BJ (cell line): ENCODE data around the gene RBM15. TPM values are rescaled to one million over a fixed set of nuclear protein-coding genes. Genes with fewer than 3 reads are reported as not detected.
A peak's percentile ranks its signal among the peaks of the same experiment; 100 is the strongest.

Experiments used
- CTCF ChIA-PET: fragments of 350-600 bp; formaldehyde crosslinking; extraction: SDS; loops from one replicate; lab custom pipeline; 2021; ENCODE audit warnings: antibody characterized with exemption, inconsistent platforms; lab: Yijun Ruan, JAX
- POLR2A ChIA-PET: fragments of 300-600 bp; sonication (Branson Sonifier 250); formaldehyde crosslinking; extraction: SDS; loops from one replicate; lab custom pipeline; 2021; ENCODE audit warnings: antibody characterized with exemption; lab: Charles Lee
- DNase-seq: peaks from one replicate; pipeline ENCODE4 v3.0.0-alpha.2; 2011; ENCODE audit warnings: low read depth
- H3K27me3 ChIP-seq: 2 replicates; pipeline ENCODE4 v1.6.0; 2011; ENCODE audit warnings: low read length; ENCODE audit not compliant: control insufficient read depth, insufficient read depth
- H3K36me3 ChIP-seq: 2 replicates; pipeline ENCODE4 v1.5.1; 2011; ENCODE audit warnings: low read length; ENCODE audit not compliant: control insufficient read depth, insufficient read depth
- H3K4me3 ChIP-seq: 2 replicates; pipeline ENCODE4 v1.5.1; 2011; ENCODE audit warnings: low read depth, mild to moderate bottlenecking, control low read depth, low read length
- CTCF ChIP-seq: IDR thresholded peaks from 2 replicates; pipeline ENCODE4 v1.5.1; 2011; ENCODE audit warnings: low read depth, mild to moderate bottlenecking, control low read depth, inconsistent platforms, low read length, moderate library complexity; ENCODE audit not compliant: insufficient read depth
- polyA plus RNA-seq: library from polyadenylated mRNA; depleted of rRNA; stranded (reverse); fragments of >200 nt; gene quantifications from 2 replicates; pipeline ENCODE4 v1.2.3, GENCODE V29; 2011

The RBM15 gene
- polyA plus RNA-seq, 1 experiment = 10.2 TPM

GRCh38 chr1:110294308-110294707 lies 44.9 kb upstream of the RBM15 start:
- CTCF ChIA-PET = interaction anchor here (26.3 kb wide), 1 partner anchor 86 kb away, joined by 1014 read pairs; the partner anchor contains the start of gene KCNC4

GRCh38 chr1:110298991-110299390 lies 40.2 kb upstream of the RBM15 start:
- no peaks in the 10 kb centered on the region; the same call in none of the 2 replicates for H3K27me3 ChIP-seq
- H3K4me3 ChIP-seq = no peak overlapping the region
- ChIA-PET CTCF (interaction anchor here (0.7 to 26.3 kb wide), 5 partner anchors 9 to 90 kb away, joined by 3 to 1014 read pairs (median 3); partner anchors contain the start of gene KCNC4), POLR2A (no interaction called here)
- peak; percentile 15 for DNase-seq
- no peak for TF ChIP-seq CTCF
- H3K36me3 ChIP-seq = no peaks in the 10 kb centered on the region

More at GRCh38 chr1:110294308-110294707, 44.9 kb upstream of the RBM15 start:
- no peak for DNase-seq
- no peak overlapping the region for H3K4me3 ChIP-seq
- H3K36me3 ChIP-seq = no peaks in the 10 kb centered on the region
- POLR2A ChIA-PET = no interaction called here
- H3K27me3 ChIP-seq = no peaks in the 10 kb centered on the region
- TF ChIP-seq CTCF = no peak

GRCh38 chr1:110300412-110301085 lies 38.6 kb upstream of the RBM15 start:
- Histone ChIP-seq H3K4me3 (no peak overlapping the region), H3K27me3 (no peaks in the 10 kb centered on the region; the same call in none of the 2 replicates), H3K36me3 (no peaks in the 10 kb centered on the region)
- CTCF ChIA-PET = interaction anchor here (1.4 to 26.3 kb wide), 4 partner anchors 9 to 103 kb away, joined by 3 to 1014 read pairs (median 12); partner anchors contain the start of gene KCNC4
- POLR2A ChIA-PET = no interaction called here
- no peak for DNase-seq
- TF ChIP-seq CTCF = no peak

- CTCF ChIA-PET = interaction anchor here (1.0 to 26.3 kb wide), 3 partner anchors 10 to 157 kb away, joined by 3 to 1014 read pairs (median 7); partner anchors contain the start of gene KCNC4
Observed at GRCh38 chr1:110302836-110303235, 36.3 kb upstream of the RBM15 start.

More at GRCh38 chr1:110302836-110303235, 36.3 kb upstream of the RBM15 start:
- no peaks in the 10 kb centered on the region for H3K36me3 ChIP-seq
- H3K27me3 ChIP-seq = no peaks in the 10 kb centered on the region; the same call in none of the 2 replicates
- POLR2A ChIA-PET = no interaction called here
- H3K4me3 ChIP-seq = no peak overlapping the region
- no peak for DNase-seq
- TF ChIP-seq CTCF = no peak
